HepG2 (cell line): Measurements from ENCODE around the gene MRPS17.
A peak's percentile ranks its signal among the peaks of the same experiment; 100 is the strongest.

Experiments
- FOXA1 ChIP-seq, 2 experiments: fragments of 450-650 bp in 1 of 2; sonication (generic) in 1 of 2; formaldehyde crosslinking in 1 of 2; IDR thresholded peaks; 2 replicates each; pipeline versions ENCODE4 v1.4.0 to v1.6.1; 2016 to 2020; ENCODE audit warnings: missing genetic modification reagents in 1 of 2
- HDAC2 ChIP-seq: sonication (generic); formaldehyde crosslinking; IDR thresholded peaks from 2 replicates; pipeline ENCODE4 v1.4.0; 2020; ENCODE audit warnings: missing genetic modification reagents
- RXRA ChIP-seq: sonication (generic); formaldehyde crosslinking; IDR thresholded peaks from 2 replicates; pipeline ENCODE4 v1.5.1; 2020; ENCODE audit warnings: missing genetic modification reagents
- SP1 ChIP-seq, 2 experiments: fragments of 450-650 bp in 1 of 2; sonication (generic) in 1 of 2; formaldehyde crosslinking in 1 of 2; IDR thresholded peaks; 2 replicates each; pipeline versions ENCODE4 v1.4.0 to v1.6.1; 2016 to 2020; ENCODE audit warnings: missing genetic modification reagents in 1 of 2
- ZBTB33 ChIP-seq: sonication (generic); formaldehyde crosslinking; IDR thresholded peaks from 2 replicates; pipeline ENCODE4 v1.4.0; 2020; ENCODE audit warnings: missing genetic modification reagents

- TF ChIP-seq ZBTB33 (CRISPR knock-in tag) (no peak), RXRA (peak; percentile 81; the same call in 1 of the 2 replicates), SP1 (IDR thresholded peaks at IDR 0.05) (no peak), SP1 (CRISPR knock-in tag; IDR thresholded peaks at IDR 0.05) (no peak), FOXA1 (IDR thresholded peaks at IDR 0.05) (no peak), FOXA1 (CRISPR knock-in tag; IDR thresholded peaks at IDR 0.05) (peak; percentile 47; the same call in 1 of the 2 replicates), HDAC2 (CRISPR knock-in tag) (peak; percentile 80)
Observed at GRCh38 chr7:55996856-55997500, 45.3 kb downstream of the MRPS17 start.
